NT2/D1 (cell line): Measurements from ENCODE around the gene ERBB4.

ENCODE experiments used
- SUZ12 ChIP-seq: IDR thresholded peaks from 2 replicates; pipeline ENCODE4 v1.6.1; 2011; ENCODE audit not compliant: insufficient read length, insufficient read depth; ENCODE audit errors: extremely low read depth
- YY1 ChIP-seq: IDR thresholded peaks from 2 replicates; pipeline ENCODE4 v1.6.1; 2011; ENCODE audit not compliant: insufficient read length, insufficient read depth
- ZNF274 ChIP-seq: IDR thresholded peaks from 2 replicates; pipeline ENCODE4 v1.6.1; 2011; ENCODE audit warnings: mild to moderate bottlenecking, low read depth, low read length

DNA sequence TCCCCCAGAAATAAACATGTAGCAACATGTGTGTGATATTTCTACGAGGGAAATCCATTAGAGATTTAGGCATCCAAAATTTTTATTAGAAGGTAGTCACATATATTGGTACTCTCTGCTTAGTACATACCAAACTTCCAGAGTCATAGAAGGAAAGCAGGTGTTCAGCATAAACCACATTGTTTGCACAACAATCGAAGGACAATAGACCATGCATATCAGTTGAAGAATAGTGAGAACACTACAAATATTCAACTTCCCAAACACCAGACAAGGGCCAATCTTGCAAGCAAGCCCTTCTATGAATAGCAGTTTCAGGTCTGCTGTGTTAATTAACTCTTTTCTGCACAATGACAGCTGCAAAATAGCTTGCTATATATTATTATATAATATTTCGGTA, 702.2 kb downstream of the ERBB4 start:
- TF ChIP-seq ZNF274 (no peak), YY1 (no peak), SUZ12 (no peak)
